Activated CD4-positive, CD25-positive, alpha-beta regulatory T cell treated with anti-CD3 and anti-CD28 coated beads, Interleukin-2, amount 50 U/mL, for 24 hours (primary cell): ENCODE measurements around the gene RGS7BP.

ENCODE experiments used
- ATAC-seq, 2 donors: fragments of 150-1000 bp; cut with Tn5 transposase; one replicate each; pipeline ENCODE4 v1.10.0; 2021; ENCODE audit warnings: mild to moderate bottlenecking in 1 of 2, moderate library complexity in 1 of 2

RGS7BP gene

GRCh38 chr5:64637144-64637543 is 131.3 kb downstream of the RGS7BP start:
- no peak for ATAC-seq

- ATAC-seq: no peak
Observed at GRCh38 chr5:64637837-64638443, 132.1 kb downstream of the RGS7BP start.

GRCh38 chr5:64644831-64645230 is 139.0 kb downstream of the RGS7BP start:
- ATAC-seq: no peak

GRCh38 chr5:64646169-64646568 is 140.4 kb downstream of the RGS7BP start:
- ATAC-seq: no peak

- ATAC-seq: no peak
Observed at GRCh38 chr5:64649512-64649911, 143.7 kb downstream of the RGS7BP start.

- no peak for ATAC-seq
Observed at GRCh38 chr5:64653766-64654560, 148.1 kb downstream of the RGS7BP start.

- no peak for ATAC-seq
Observed at GRCh38 chr5:64654561-64654938, 148.7 kb downstream of the RGS7BP start.

- no peak for ATAC-seq
Observed at GRCh38 chr5:64655596-64655995, 149.8 kb downstream of the RGS7BP start.

- no peak for ATAC-seq
Observed at GRCh38 chr5:64659289-64659688, 153.5 kb downstream of the RGS7BP start.
